Erythroblast (primary cell): ENCODE results near the gene CDK16.

Source experiments
- GATA1 ChIP-seq: IDR thresholded peaks from 2 replicates; pipeline ENCODE4 v1.6.1; 2011; ENCODE audit warnings: low read depth, mild to moderate bottlenecking, control low read depth, low read length, moderate library complexity
- POLR2A ChIP-seq: IDR thresholded peaks from 2 replicates; pipeline ENCODE4 v1.6.1; 2011; ENCODE audit warnings: mild to moderate bottlenecking, low read length

DNA sequence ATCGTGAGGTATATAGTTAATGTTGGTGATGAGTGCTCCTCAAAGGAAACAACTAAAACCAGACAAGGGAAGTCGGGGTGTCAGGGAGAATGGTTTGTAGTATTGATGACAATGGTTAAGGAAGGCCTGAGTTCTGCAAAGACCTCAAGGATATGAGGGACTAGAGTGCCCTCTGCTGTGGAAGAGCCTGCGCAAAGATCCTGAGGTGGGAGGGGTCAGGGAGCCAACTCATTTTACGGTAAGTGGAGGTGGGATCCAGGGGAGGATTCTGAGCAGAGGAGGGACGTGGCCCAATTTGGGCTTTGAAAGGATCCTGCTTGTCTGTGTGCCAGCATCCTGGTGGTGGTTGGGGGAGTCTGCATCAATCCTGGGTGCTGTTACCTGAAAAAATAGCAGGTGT is 13.5 kb upstream of the CDK16 start:
- no peak for TF ChIP-seq POLR2A
- TF ChIP-seq GATA1: no peak
